Effector CD8-positive, alpha-beta T cell (primary cell): ENCODE measurements around the gene LMO4.

Experiments used
- DNase-seq: peaks from one replicate; lab custom pipeline; 2025; lab: John Stamatoyannopoulos, UW

LMO4 gene

DNA sequence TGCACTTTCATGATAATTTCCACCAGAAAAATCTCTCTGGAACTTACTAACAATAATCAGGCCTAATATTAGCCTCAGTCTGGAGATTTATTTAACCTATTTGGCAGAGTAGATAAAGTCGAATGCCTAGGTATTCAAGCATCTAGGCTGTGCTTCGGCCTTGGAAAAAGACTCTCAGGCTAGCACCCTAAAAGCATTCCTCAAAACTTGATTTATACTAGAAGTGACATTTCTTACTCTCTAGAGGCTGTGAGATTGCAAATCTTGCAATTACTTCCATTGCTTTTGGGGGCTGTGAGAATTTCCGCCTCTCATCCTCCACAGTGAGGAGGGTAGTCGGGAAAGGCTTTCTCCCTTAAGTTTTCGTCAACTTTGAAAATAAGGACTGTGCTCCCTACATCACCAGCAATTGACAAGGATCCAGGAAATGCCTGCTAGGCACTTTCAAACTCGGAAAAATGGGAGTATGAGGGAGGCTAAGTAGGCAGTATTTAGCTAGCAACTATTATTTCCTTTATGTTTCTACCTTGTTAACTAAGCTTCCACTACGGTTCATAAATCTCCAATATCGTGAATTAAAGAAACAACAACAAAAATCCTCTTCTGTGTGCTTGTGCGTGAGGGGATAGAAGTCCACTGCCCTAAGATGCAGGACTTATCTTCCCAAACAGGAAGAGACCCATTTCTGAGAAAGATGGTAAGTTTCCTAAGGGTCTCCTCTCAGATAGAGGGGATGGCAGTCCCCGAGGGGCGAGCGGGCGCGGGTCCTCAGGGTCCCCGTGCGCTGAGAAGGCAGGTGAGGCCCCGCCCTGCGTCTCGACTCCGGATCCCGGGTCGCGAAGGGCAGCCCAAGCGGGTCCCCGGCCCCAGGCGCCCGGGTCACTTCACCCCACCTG is 1.1 kb upstream of the LMO4 start:
- DNase-seq: no peak

DNA sequence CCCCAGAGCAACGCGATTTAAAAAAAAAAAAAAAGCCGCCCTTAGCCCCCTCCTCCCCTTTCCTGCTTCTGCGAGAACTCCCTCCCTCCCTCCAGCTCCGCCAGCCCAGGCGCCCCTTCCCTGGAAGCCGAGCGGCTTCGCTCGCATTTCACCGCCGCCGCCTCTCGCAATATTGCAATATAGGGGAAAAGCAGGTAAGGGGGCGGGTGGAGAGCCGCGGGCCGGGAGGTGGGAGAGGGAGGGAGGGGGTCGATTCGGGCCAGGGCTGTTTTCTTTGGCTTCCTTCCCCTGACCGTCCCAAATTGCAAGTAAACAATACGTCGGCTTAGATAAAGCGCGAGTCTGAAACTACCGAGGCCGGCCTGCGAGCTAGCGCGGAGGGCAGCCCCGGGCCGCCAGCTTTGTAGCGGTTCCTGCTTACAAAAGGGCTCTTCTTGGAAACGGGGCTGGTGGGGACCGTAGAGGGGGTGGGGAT is 408 bp downstream of the LMO4 start:
- DNase-seq: peak; percentile 19

DNA sequence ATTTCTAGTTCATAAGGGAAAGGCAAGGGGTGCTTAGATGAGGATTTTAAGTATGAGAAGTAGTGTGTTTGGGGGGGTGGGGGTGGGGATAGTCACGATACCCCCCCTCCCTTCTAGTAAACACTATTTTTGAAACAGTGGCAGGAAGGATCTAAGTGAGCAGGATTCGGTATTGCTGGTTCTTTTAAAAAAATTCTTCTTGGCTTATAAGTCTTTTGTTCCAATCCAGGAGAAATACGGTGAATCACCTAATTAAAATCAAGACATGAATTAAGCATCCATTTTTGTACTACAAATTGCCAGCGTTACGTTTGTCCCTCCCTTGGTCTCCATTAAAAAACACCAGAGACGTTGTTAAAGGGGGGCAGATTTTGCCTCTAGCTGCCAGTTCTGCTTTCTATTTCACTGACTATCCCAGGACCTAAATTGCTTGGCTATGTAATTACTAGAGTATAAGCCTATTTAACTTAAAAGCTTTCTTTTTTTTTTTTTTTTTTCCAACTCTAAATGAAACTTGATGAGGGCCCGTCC is 911 bp downstream of the LMO4 start:
- DNase-seq: no peak

DNA sequence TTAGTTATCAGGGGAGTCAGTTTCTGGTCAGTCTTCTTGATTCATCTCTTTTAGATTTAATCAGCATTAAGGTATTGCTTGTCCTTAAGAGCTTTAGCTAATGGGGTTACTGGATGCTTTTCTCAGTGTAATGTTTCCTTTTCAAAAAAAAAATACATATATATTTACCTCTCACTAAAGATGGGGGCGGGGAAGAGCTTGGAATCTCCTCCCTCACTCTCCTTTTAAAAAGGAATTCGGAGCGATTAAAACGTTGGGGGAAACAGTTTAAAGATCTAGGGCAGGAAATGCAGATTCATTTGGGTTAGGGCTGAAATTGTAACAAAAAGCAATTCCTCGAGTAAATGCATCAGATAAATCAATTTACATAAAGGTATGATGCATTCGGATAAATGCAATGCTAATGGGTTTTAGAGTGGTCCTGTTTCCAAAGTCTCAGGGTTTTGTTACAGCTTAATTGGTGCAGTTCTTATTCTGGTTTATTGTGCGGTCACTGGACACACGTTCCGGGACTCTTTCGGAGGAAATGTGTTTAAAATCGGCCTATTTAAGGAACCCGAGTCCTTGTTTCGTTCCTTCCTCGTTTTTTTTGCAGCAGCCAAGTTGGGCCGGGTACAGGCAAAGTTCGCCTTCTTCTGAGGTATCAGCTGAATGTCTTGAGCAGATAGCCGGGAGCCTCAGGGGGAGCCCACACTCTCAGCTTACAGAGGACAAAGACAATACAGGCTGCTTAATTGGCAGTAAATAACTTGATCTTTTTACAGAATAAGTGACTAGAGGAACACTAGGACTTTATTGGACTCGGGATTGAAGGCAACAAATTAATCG is 1.6 kb downstream of the LMO4 start:
- no peak for DNase-seq

DNA sequence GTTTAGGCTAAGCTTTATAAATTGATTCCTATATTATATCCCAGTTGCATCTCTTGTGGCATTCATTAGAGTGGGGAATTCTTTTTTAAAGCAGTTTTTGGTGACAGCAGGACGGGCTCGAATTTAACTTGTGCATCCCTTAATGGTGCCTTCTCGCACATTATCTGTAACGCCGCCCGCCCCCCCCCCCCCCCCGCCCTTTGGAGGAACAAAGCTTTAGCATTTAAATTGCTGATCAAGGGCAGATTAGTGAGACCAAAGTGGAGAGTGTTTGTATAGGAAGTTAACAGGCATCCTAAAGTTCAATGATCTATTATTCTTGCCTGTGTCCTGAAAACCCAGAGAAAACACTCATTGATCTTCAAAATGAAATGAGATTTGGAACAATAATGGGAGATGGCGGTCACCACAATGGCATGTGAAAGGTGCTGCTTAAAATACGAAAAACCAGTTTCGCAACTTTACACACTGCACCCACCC is 2.2 kb downstream of the LMO4 start:
- peak; percentile 10 for DNase-seq

DNA sequence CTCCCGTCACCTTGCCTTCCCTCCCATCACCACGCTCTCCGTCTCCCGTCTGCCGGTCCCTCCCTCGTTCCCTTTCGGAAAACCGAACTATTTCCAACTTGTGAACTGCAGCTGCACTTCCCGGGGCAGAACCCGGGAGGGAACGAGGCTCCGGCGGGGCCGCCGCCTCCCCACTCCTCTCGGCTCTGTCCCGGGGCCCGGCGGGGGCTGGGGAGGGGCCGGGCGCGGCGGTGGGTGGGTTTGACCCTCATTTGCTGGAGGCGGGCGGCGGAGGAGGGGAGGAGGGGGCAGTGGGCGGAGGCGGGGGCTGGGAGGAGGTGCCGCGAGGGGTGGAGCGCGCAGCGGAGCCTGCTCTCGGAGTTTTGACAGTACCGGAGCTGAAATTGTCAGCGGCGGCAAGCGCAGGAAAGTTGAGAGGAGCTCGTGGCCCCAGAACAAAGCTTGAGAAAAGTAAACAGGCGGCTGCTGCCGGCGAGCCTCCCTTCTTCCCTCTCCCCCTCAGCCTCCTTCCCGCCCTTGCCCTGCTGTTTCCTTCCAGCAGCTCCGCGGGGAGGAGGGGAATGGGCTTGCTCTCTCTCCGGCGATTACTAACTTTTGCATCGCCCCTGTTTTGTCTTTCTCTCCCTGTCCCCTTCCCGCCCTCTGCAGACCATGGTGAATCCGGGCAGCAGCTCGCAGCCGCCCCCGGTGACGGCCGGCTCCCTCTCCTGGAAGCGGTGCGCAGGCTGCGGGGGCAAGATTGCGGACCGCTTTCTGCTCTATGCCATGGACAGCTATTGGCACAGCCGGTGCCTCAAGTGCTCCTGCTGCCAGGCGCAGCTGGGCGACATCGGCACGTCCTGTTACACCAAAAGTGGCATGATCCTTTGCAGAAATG is 2.9 kb downstream of the LMO4 start:
- peak; percentile 49 for DNase-seq

DNA sequence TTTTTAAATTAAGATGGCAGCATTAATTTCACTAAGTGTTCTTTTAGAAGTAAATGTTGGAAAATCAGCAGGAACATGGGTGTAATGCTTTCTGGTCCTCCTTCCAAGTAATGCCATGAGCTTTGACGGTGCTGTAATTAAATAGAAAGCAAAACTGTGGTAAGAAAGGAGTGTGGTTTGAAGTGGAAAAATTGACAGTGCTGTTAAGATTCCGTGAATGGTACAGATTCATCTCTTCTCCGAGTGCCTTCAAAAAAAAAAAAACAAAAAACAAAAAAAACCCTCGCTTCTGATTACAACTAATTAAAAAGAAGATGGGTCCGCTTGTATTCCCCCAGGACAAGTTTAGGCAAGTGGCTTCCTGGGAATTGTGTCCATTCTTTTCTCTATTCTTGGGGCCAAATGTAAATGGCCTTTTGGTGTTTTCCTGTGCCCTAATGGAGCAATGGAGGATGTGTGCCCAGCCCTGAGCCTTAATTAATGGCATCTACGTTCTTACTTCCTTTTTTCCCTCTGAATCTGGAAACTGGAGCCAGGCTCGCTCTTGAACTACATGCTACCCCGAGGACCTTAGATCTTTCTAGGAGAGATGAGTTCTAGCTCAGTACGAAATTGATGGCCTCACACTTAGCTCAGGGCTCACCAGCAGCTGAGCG is 5.1 kb downstream of the LMO4 start:
- DNase-seq: no peak

DNA sequence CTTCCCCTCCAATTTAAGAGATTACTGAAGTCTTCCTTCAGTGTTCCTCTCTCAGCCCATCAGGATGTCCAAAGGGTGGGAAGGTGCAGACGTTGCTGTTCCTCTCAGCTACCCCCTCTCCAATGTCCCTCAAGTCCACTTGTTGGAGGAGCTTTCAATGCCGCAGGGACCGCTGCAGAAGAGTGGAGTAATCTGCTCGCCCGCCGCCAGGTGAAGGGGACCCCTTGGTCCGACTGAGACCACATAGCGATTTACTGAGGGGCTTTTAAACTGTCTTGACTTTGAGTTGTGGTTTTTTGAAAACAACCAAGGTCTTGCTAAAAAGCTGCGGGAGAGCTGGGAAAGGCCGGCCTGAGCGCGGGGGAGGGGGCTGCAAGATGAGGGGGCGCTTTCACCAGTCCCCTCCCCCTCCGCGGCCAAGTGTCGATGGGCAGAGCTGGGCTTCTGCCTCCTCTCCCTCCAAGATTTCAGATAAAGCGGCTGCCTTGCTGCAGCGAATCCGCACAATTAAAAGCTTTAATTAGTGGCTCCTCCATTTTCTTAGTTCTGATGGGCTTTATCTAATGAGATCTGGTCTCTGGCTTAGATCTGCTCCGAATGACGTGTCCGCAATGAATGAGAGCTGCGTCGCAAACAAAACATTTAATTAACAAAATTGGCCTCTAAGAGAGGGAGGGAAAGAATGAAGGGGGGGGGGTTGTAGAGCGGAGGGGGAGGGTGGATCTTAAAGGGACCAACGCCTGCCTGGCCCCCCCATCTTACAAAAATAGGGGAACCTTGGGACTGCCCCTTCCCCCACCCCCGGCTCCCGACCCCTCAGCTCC is 5.9 kb downstream of the LMO4 start:
- DNase-seq: no peak

DNA sequence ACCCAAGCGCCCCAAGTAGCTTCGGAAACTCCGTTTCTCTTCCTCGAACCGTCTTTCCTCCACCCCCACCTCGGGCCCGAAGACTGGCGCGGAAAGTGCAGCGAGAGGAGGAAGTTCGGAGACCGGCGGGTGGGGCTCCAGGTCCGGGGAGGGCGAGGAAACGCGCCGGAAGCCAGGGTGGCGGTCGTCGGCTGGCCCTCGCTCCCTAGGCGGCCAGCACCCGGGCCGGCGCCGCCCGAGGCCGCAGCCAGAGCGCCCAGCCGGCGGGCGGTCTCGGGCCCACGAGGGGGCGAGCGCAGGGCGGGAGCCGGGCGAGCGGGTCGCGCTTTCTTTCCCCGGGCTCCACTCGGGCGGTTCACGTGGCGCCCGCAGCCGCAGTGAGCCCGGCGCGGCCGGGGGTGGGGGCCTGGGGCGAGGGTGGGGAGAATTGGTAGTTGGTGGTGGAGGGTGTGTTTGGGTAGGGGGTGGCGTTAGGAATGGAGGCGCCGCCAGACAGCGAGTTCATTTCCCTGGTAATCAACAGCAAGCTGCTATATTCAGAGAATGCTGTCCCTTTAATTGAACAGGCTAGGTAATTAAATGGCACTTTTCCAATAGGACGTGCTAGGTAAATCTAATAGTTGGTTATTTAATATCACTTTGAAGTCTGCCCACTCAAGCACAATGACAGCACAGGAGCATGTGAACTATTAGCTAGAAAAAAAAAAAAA is 6.7 kb downstream of the LMO4 start:
- peak; percentile 18 for DNase-seq

DNA sequence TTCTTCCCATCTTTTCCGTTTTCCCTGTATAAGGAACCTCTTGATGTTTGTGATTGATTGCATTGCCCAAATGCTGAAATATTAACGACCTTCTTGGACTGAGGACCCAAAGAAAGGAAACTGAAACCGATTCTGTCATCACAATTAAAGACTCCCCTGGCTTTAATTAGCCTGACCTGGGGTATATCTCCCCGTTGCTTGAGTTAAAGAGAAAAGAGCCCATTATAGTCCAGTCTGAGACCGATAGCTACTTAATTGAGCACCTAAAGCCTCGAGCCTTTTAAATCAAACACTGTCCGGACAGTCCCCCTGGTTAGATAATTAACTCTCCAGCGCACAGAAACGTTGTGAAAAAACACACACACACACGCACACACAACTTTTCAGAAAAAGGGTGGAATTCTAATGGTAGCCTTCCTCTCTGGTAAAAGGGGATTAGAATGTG is 8.0 kb downstream of the LMO4 start:
- no peak for DNase-seq

DNA sequence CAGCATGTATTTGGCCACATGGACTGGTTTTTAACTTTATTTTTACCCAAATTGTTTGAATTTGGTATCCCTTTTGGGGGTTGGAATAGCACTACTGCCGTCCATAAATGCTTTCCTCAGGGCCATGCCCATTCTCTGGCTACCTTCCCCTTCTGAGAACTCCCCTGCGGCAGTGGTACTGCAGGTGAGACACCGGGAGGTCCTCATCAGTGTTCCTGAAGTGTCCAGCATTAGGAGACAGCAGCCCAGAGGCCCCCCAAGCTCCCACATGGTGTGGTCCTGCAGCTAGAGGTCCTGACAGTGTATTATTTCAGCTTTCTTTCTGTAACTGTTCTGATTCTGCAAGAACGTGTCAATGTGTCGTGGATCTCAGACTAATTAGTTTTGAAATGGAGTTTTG is 8.9 kb downstream of the LMO4 start:
- no peak for DNase-seq

DNA sequence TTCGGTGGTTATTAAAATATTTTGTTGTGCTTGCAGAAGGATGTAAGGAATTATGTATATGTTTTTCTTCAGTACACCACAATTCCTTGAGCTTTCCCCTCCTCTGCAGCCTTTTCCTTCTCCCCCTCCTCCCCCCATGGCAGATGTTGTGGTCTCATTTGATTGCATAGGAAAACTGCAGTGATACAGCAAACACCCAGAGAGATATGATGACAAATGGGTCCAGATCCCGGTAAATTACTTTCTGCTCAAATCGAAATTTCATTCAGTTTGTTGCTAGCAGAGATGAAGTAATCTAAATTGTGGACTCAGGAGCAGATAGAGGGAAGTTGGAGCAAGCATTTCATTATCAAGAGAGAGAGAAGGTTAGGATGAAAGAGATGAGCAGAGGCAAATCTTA is 9.9 kb downstream of the LMO4 start:
- DNase-seq: no peak

DNA sequence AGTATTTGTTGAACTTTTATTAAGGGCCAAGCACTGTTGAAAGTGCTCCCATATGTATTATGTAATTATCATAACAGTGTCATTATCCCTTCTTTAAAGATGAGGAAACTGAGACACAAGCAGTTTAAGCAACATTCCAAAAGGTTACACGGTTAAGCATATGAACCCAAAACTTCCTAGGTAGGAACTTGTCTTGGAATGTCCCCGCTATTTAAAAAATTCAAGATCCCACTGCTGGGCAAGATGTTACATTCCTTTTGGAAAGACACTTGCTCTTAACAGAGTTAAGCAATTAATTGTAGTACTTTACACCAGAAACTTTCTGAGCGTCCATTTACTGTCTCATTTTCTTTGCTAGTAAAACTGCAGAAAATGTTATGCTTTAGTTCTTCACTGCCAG is 15.6 kb downstream of the LMO4 start:
- no peak for DNase-seq

DNA sequence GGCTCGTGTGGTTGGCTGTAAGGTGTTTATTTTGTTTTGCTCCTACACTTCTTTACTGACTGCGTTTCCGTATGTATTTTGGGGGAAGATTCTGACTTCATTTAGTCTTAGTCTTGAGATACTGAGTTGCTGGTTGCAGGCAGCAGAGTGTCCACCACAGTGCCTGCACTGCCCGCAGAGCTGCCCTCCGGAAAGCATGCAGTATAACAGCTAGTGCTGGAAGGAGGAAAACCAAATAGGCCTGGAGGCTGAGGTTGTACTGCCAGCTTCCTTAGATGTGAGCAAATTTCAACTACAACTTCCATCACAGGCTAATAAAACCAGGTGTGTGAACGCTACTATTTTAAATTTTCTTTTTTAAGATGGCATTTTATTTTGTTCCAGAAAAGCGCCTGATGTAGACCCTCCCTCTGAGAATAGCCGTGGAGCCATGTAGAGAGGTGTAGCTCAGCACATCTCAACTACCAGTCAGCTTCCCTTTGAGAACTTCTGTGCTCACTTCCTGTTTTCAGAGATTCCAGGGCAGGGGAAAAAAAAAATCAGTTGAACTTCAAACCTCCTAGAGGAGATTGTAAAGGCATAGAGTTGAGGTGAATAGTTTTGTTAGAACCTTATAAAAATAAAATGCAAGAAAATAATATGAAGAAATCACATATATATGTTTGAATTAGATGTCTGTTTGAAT is 17.6 kb downstream of the LMO4 start:
- no peak for DNase-seq

DNA sequence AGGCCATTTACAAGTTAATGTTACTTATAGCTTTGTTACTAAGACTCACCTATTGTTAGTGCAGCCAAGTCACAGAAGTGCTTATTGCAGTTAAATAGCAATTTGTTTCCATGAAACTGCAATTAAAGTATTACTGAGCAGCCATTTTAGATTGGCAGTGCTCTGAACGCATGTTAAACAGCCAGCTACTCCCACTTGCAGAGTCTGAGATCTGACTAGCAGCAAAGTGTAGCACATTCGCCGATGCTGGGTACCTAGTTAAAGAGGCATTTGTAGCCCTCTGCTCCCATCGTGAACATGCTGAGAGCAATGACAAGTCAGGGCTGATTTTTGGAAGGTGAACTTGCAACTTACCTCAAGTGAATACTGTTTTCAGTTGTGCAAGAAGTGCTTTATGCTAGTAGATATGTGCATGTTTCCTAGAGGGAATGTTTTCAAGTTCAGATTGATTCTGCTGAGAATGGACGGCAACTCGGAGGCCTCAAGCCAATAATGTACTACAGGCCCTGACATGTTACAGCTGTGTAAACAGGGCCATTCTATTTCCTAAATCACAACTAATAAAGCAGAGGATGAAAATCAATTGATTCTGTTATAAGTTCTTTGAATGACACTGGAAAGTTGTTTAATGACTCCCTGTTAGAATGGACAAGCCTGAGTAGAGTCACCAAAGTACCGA is 19.8 kb downstream of the LMO4 start:
- DNase-seq: no peak

DNA sequence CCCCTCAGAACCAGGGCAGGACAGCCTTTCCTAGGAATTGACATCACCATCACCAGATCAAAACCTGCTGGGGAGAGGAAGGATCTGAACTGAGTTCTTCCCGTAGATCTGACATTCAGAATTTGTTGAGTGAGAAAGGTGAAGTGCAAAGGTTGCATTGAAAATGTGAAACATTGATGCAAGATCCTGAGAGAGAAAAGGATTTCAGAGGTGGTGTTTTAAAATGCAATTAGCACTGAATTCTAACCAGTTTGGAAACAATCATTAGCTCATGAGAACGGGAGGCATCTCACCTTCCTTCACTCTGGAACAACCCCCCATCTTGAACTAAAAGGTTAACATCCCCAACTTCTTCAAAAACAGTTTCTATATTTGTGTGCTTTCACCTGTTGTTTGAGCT is 20.4 kb downstream of the LMO4 start:
- DNase-seq: no peak

DNA sequence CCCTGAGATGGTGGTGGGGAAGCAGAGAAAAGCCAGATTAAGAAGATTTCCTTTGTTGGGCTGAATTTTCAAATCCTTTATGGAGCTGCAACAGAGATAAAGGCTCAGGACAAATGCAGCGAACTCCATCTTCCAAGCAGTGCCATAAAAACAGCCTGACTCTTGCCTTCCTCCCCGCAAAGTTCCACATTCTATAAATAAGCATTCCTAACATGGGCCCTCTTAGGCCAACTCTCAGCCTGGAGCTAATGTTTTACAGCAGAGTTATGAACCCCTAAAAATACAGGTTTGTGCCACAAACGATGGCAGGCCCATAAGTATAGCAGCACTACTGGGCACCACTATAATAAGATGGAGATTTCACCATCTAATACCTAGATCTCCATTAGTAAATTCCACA is 27.2 kb downstream of the LMO4 start:
- no peak for DNase-seq

DNA sequence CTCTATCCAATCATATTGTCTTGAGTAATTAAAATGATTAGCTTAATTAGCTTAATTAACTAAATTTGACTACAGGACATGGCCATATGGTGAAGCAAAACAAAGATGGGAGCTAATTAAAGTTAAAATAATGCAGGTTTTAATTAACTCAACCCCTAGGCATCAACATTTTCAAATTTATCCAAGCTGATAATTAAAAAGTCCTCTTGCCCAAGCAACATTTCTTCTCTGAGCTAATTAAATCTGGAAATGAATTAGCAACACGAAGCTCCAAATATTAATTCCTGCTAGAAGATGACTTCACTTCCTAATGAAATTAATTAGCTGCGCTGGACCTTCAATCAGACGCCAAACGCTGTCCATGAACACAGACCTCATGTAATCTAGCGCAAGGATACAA is 27.9 kb downstream of the LMO4 start:
- no peak for DNase-seq
